HepG2 (cell line): ENCODE measurements around the gene CYSRT1. TPM values are rescaled to one million over a fixed set of nuclear protein-coding genes. Genes with fewer than 3 reads are reported as not detected.

Source experiments
- AKNA ChIP-seq: sonication (generic); formaldehyde crosslinking; IDR thresholded peaks from 2 replicates; pipeline ENCODE4 v1.4.0; 2020; ENCODE audit warnings: missing genetic modification reagents, borderline replicate concordance
- CTCF ChIP-seq: sonication (generic); formaldehyde crosslinking; IDR thresholded peaks from 2 replicates; pipeline ENCODE4 v1.5.0; 2020; ENCODE audit warnings: mild to moderate bottlenecking, missing genetic modification reagents, moderate library complexity
- FIP1L1 ChIP-seq: fragments of 200-400 bp; formaldehyde crosslinking; IDR thresholded peaks from 2 replicates; pipeline ENCODE4 v1.6.1; 2018; ENCODE audit warnings: low read depth, mild to moderate bottlenecking, low read length, moderate library complexity, borderline replicate concordance; ENCODE audit not compliant: insufficient read depth
- GATAD1 ChIP-seq: IDR thresholded peaks from 2 replicates; pipeline ENCODE4 v1.6.1; 2016; ENCODE audit warnings: missing genetic modification reagents, missing compliant biosample characterization
- KAT8 ChIP-seq: IDR thresholded peaks from 2 replicates; pipeline ENCODE4 v1.6.1; 2016; ENCODE audit warnings: missing genetic modification reagents, missing compliant biosample characterization
- MAFF ChIP-seq: IDR thresholded peaks from 2 replicates; pipeline ENCODE4 v1.6.1; 2011; ENCODE audit warnings: low read depth, low read length, improper control_type of control experiment
- MTF1 ChIP-seq: sonication (generic); formaldehyde crosslinking; IDR thresholded peaks from 2 replicates; pipeline ENCODE4 v1.5.0; 2020; ENCODE audit warnings: missing genetic modification reagents
- RFX5 ChIP-seq: IDR thresholded peaks from 2 replicates; pipeline ENCODE4 v1.6.1; 2011; ENCODE audit warnings: low read depth, low read length, improper control_type of control experiment
- SAP130 ChIP-seq: IDR thresholded peaks from 2 replicates; pipeline ENCODE4 v1.6.1; 2016; ENCODE audit warnings: low read depth
- TAF1 ChIP-seq: sonication (generic); formaldehyde crosslinking; IDR thresholded peaks from 2 replicates; pipeline ENCODE4 v1.4.0; 2020; ENCODE audit warnings: missing genetic modification reagents
- ZBTB33 ChIP-seq: sonication (generic); formaldehyde crosslinking; IDR thresholded peaks from 2 replicates; pipeline ENCODE4 v1.4.0; 2020; ENCODE audit warnings: missing genetic modification reagents
- ZFP91 ChIP-seq: sonication (generic); formaldehyde crosslinking; IDR thresholded peaks from 2 replicates; pipeline ENCODE4 v1.9.0; 2022; ENCODE audit warnings: missing genetic modification reagents, mild to moderate bottlenecking, borderline replicate concordance
- ZNF12 ChIP-seq: sonication (generic); formaldehyde crosslinking; IDR thresholded peaks from 2 replicates; pipeline ENCODE4 v1.5.0; 2020; ENCODE audit warnings: missing genetic modification reagents
- ZNF18 ChIP-seq: sonication (generic); formaldehyde crosslinking; IDR thresholded peaks from 2 replicates; pipeline ENCODE4 v1.8.0; 2022; ENCODE audit warnings: mild to moderate bottlenecking, missing genetic modification reagents; ENCODE audit not compliant: insufficient replicate concordance
- ZSCAN22 ChIP-seq: sonication (generic); formaldehyde crosslinking; IDR thresholded peaks from 2 replicates; pipeline ENCODE4 v1.4.0; 2020; ENCODE audit warnings: mild to moderate bottlenecking, missing genetic modification reagents
- polyA plus RNA-seq, 8 experiments: library from polyadenylated mRNA; depleted of rRNA in 3 of 8; stranded (reverse) in 7 of 8; unstranded in 1 of 8; fragments of >200 nt; fragmentation: Illumina TruSeq in 4 of 8; extraction: Trizol in 4 of 8; gene quantifications; 2 replicates each; pipeline versions ENCODE4 v1.2.1 to v1.2.3, GENCODE V29; 2011 to 2016; ENCODE audit warnings: low read depth in 4 of 8, missing spikeins in 1 of 8, mixed read lengths in 1 of 8; ENCODE audit not compliant: insufficient read depth in 1 of 8
- total RNA-seq, 5 experiments: library from RNA; depleted of rRNA; stranded (reverse); fragments of >200 nt; fragmentation: Illumina TruSeq; extraction: Trizol; gene quantifications; 2 replicates each; pipeline ENCODE4 v1.2.3, GENCODE V29; 2016; ENCODE audit warnings: low read depth in 1 of 5

The CYSRT1 gene
- total and polyA plus RNA-seq, 2 of the 13 experiments (the other 11 are each of a cell fraction or from before 2014, with no cell fraction given), result 1.5 to 2.1 TPM

GRCh38 chr9:137237759-137238726 is 13.1 kb downstream of the CYSRT1 start (continued):
- peak; percentile 96 for TF ChIP-seq ZBTB33 (CRISPR knock-in tag)
- no peak for TF ChIP-seq MTF1
- no peak for TF ChIP-seq ZNF18 (CRISPR knock-in tag)
- 0 out of 2 replicates have a peak, but pooled peaks have one; percentile 10 for TF ChIP-seq CTCF
- TF ChIP-seq TAF1 (CRISPR knock-in tag), result 0 out of 2 replicates have a peak, but pooled peaks have one; percentile 15
- TF ChIP-seq FIP1L1, result no peak
- no peak for TF ChIP-seq ZNF12 (CRISPR knock-in tag)
- TF ChIP-seq ZSCAN22 (CRISPR knock-in tag), result no peak
- TF ChIP-seq MAFF, result no peak
- TF ChIP-seq GATAD1 (CRISPR knock-in tag), result 0 out of 2 replicates have a peak, but pooled peaks have one; percentile 27
- peak; percentile 39; the same call in 1 of the 2 replicates for TF ChIP-seq SAP130 (CRISPR knock-in tag)
- TF ChIP-seq RFX5, result no peak
- peak; percentile 96 for TF ChIP-seq ZFP91 (CRISPR knock-in tag)
- TF ChIP-seq AKNA (CRISPR knock-in tag), result no peak
- TF ChIP-seq KAT8, result 0 out of 2 replicates have a peak, but pooled peaks have one; percentile 11
